NCI-H1417 treated with DMSO at 0.1 percent for 48 hours (cell line): Measurements from ENCODE around the gene CNTNAP4.

Experiments
- DNase-seq: peaks from one replicate; lab custom pipeline; 2025; lab: John Stamatoyannopoulos, UW

CNTNAP4 gene

DNA sequence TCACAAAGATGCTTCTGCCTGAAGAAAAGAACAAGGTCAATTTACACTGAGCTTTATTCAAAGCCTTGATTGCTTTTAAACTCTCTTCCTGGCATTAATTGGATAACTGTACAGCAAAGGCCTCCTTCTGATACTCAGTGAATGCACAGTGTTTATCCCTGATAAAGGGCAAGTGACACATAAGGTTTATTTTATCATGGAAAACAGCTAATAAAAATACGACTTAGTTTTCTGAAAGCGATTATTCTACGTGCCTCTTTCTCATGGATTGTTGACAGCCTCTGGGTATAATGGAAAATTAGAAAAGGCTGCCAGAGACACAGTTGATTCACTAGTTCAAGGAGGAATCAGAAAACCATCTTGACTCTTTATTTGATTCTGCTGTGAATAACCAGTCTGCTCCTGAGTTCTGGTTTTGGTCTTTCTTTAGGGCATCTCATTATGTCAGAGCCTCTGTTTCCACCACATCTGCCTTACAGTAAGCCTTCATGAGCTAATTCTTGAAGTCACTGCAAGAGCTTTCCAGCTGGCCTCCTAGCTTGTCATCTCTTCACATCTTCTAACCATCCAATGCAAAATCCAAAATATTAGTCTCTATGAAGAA, 212.9 kb downstream of the CNTNAP4 start:
- DNase-seq: no peak

DNA sequence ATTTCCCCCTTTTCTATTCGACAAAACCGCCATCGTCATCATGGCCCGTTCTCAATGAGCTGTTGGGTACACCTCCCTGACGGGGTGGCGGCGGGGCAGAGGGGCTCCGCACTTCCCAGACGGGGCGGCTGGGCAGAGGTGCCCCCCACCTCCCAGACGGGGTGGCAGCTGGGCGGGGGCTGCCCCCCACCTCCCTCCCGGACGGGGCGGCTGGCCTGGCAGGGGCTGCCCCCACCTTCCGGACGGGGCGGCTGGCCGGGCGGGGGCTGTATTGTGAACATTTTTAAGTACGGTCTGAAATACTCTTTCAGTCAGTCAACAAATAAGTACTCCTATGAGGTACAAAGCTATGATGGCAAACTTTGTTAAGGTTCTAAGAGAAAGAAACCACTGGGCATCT, 222.8 kb downstream of the CNTNAP4 start:
- no peak for DNase-seq

DNA sequence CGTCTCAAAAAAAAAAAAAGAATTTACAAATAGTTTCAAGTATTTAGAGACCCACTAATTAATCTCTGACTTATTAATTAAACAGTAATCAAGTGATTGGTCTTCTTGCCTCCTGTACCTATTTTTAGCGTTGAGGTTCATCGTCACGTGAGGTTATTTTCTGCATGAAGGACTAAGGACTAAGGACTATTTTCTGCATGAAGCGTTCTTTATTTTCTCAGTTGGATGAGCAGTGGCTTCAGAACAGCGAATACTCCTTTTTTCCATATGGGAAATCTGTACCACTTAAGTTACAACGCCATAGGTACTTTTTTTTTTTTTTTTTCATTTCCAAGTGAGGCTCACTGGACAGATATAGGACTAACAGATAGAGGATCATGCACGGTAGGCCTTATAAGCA, 224.9 kb downstream of the CNTNAP4 start:
- DNase-seq: no peak

DNA sequence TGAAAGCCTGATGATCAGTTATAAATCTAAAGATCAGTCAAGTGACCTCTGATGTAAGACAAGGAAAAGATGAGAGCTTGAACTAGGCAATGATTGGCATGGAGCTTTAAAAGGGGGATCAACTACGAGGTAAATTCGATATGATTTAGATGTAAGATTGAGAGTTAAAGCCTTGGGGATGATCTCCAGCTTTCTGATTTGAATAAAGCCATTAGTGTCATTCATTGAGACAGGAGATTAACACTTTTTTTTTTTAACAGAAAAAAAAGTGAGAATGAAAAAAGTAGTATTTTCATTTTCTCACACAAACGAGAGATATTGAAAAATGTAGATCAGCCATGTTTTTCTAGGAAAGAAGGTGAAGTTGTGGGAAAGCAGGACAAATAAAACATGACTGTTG, 225.4 kb downstream of the CNTNAP4 start:
- no peak for DNase-seq

DNA sequence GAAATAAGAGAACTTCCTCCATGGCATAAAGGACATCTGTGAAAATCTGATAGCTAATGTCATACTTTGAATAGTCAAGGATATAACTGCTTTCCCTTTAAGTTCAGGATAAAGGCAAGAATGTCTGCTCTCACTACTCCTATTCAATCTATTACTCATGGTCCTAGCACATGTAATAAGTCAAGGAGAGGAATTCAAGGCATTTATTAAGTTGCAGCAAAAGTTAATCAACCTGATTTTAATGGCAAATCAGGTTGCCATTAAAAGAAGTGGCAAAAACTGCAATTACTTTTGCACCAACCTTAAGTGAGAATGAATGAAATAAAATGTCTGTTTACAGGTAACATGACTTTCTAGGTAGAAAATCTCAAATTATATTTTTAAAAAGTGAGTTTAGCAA, 225.9 kb downstream of the CNTNAP4 start:
- no peak for DNase-seq

DNA sequence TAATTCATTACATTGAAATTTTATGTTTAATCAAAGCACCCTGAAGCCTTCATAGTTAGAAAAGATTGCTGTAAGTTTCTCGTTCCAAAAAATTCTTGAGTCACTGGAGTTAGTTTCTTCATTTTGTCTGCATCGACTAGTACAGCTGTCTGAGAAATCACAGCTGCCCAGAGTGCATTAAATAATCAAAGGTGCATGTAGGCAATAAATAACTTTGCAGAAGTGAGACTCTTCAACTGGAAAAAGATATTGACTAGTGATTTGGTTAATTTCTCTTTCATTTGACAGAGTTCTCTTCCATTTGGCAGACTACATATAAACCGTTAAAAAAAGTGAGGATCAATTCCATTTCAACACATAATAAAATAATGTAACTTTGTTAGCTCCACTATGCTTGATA, 234.0 kb downstream of the CNTNAP4 start:
- DNase-seq: no peak

DNA sequence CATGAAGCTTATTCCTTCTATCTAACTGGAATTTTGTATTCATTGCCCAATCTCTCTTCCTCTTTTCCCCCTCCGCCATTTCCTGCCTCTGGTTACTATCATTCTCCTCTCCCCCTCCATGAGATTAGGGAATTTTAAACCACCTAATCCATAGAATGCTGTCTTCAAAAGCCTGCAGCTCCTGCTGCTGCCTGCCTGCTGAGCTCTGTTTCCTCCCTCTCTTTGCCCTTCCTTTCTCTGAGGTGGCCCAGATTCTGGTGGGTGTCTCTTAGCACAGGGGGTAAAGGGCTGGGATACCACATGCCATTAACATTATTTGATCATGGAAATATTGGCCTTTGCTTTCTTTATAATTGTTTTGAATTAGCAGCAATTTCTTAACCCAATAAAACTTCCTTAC, 241.6 kb downstream of the CNTNAP4 start:
- DNase-seq: no peak

DNA sequence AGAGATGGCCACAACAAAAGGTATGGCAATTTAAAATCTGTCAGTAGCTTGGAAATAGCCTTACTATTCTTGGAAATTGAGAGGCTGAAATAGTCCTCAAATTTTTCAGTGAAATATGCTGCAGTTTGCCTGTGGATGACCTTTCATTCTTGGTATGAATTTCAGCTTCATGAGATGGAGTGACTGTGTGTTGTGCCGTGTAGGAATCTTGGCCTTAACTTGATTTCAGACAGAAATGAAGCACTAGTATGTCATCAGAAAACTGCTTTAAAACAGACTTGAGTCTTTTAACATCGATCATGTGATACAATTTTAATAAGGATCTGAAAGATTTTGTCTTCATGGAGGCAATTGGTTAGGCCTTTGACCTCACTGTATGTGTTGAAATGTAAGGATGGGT, 247.2 kb downstream of the CNTNAP4 start:
- DNase-seq: no peak

DNA sequence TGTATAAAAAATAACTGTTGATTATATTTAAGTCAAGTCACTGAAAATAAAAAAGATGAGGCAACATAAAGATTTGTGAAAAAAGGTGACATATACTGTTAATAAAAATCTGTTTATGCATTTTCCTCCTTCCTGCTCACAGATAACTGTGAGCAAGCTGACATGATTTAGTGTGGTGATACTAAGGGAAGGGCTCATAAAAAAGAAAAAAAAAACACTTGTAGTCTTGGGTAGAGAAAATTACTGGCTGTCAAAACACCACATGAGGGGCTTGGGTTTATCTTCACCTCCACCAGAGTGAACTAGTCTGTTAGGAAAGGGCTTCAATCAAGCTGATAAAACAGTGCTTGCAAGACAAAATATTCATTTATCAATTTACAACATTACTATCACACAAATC, 247.6 kb downstream of the CNTNAP4 start:
- no peak for DNase-seq

DNA sequence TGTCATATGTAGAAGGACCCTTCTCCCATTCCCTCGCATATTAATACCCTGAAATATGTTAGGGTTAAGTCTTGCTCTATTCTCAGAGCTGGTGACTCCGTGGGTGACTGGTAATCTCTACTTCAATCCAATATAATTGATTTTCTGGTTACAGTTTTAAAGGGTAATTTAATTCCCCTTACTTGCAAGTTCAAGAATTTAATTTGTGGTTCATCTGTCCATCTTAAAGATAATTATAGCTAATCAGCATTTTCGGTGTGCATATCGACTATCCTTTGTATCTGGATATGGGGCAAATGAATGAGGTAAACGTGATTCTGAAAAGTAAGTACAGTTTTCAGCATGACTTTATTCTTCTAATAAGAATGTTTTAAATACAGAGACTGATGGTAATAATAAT, 250.0 kb downstream of the CNTNAP4 start:
- DNase-seq: no peak

DNA sequence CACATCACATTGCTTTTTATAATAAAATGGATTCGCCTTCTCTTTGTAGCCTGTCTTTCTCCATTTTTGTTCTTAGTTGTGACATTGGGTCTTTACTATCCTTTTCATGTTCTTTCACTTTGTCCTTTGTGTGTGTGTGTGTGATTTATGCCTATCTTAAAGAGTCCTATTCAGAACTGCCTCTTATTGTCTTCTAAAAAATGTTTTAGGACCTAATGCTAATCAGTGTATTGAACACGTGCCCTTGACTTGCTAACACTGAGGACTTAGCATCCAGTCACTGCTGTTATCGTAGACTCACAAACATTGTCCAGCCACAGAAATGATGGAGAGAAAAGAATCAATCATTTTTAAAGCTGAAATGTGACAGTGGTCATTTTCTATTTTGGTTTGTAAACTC, 251.9 kb downstream of the CNTNAP4 start:
- DNase-seq: no peak

DNA sequence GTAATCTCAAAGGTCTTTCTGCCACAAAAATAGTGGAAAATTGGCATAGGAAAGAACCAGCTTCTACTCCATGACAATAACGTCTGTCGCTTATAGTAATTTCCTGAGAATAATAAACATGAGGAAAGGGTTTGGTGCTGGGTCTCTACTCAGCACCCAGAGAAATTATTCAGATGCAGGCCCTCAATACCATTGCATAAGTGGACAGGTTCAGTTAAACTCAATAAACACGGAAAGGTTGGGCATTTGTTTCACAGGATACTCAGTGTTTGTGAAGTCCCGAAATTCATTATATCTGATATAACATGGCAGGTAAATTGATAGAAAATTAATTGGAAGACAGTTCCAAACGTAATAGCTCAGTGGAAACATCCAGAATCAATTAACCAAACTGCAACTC, 254.0 kb downstream of the CNTNAP4 start:
- no peak for DNase-seq

DNA sequence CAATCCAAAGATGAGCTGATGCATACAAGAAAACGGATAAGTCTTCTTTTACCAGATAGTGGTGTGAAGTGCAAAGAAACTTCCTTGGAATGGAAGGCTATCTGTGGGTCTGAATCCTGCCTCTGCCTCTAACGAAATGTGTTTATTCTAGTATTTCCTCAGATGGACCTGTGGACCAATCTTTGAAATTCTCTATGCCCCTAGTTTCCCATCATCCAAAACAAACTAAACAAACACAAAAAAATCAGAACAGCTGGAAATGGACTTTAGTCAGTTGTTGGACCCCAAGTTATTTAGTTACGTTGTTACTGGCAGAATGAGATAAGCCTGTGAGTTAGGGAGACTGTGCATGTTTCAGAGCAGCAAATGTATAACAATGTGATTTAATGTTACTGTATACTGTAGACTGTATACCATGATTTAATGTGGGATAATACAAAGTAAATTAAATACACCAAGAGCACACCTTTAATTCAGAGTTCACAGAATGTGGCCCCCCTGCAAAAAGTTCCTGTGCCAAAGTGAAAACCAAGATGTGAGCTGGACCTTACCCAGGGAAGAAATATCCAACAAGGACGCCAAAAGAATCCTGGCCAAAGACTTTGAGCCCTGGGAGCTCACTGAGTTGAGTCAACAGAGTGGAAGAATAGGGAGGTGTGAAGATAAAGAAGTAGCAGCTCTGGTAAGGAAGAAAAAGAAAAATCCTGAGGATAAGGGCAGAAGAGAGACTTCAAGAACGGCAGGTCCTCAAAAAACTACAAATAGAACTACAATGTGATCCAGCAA, 255.2 kb downstream of the CNTNAP4 start:
- DNase-seq: no peak

DNA sequence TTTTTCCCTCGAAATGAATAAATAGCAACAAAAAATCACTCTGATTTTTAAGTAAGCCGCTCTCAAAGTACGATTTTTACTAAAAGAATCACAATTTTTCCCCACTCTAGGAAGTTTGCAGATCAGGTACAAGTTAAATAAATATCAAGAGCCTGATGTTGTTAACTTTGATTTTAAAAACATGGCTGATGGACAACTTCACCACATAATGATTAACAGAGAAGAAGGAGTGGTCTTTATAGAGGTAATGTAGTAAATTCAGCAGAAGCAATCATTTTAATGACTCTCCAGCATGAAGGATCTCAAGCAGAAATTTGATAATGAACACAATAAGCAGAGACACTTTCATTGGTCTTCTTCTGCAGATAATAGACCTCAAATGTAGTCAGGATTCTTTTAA, 262.4 kb downstream of the CNTNAP4 start:
- no peak for DNase-seq

DNA sequence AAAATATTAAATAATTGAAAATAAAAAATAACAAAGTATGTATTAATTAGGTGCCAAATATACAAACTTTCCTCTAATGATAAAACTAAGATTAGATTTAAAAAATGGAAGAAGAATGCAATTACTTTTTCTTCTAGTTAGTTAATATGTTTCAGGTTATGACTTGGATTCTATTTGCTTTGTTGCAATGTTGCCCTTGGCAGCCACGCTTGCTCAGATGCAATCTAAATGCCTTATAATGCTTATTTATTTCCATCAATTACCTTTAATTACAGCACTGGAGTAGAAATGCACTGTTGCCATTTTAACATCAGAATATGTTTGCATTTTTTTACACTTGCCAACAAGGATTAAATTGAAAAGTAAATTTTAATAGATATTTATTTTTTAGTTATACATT, 263.9 kb downstream of the CNTNAP4 start:
- no peak for DNase-seq

DNA sequence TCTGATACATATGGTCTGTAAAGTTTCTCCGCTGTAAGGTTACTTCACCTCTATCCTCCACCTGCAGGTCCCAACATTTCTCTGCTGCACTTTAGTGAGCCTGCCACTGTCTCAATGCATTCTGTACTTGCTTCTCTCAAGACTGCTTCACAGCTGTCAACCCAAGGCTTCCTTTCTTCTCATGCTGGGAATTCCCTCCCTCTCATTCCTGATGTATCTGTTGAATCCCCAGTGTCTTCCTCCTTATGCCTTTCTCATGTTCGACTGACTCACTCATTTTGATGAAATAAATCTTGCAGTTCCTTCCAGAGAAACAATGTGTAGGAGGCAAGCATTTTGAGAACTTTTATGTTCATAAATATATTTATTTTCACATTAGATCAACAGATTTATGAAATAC, 288.3 kb downstream of the CNTNAP4 start:
- no peak for DNase-seq

DNA sequence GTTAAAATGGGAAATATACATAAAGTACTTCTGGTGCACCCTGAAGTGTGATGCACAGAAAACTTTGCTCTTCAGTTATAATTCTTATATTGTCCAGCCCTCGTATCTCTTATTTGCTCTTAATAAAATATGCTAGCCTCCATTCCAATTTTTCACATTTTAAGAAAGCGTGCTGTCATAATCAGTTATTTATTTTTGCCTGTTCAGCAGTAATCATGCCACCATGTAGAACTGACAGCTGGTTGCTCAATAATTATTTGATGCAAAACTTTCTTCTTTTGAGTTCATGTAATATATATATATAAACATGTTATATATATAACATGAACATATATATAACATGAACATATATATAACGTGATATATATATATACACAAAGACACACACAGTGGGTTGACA, 294.6 kb downstream of the CNTNAP4 start:
- no peak for DNase-seq

DNA sequence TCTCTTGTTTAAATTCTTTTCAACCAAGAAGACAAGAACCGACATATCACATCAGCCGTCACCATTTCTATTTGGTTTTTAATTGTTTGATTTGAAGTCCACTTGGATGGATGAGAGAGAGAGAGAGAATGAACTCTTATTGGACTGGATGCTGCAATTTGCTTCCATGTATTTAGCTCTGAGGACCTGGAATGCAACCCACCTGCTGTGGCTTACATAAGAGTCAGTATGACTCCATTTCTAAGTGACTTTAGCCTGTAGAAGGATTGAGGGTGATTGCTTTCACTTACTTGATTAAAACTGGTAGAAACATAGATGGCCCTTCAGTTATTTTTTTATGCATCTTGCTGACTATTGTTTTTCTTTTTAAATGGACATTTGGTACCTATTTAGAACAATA, 296.1 kb downstream of the CNTNAP4 start:
- no peak for DNase-seq

DNA sequence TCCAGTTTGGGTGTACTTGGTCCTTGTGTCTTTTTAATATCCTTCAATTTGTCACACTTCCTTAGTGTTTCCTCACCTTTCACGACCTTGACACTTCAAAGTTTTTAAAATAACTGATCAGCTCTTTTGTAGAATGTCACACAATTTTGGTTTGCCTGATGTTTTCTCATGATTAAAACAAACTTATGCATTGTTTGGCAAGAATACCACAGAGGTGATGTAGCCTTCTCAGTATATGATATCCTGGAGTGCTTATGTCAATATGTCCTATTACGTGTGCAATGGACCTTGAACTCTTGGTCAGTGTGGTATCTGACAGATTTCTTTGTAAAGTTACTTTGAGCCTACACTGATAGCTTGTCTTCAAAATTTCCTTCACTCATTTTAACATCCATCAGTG, 297.4 kb downstream of the CNTNAP4 start:
- DNase-seq: no peak

DNA sequence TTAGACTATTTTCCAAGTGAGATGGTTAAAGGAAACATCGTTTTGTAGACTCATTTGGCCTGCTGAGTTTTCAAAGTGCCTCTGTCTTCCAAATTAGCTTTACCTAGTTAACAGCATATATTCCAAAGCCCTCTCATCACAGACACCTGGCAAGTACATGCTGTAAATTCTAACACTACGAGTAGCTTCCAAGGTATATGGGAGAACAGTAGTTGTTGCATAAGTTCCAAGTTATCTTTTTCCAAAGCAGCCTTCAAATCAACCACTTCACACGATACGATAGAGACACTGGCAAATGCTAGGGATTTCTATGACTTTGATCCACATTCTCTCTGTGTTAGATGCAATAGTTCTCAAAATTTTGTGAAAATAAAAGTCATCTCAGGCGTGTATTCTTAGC, 299.3 kb downstream of the CNTNAP4 start:
- no peak for DNase-seq

DNA sequence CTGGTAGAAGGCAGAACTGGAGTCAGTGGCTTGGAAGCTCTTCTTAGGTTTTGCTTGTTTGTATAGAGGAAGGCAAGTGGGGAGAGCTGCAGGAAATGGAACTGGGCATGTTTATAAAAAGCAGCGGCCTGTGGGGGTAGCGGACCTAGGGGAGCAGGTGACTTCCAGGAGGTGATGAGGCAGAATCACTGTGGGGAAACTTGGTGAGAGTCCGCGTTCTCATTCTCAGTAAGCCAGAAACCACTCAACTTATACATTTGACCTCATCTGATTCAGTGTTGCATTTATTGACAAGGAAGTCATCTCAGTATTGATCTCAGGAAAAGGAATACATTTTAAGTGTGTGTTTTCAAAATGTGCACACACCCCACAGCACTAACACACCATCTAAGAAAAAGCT, 299.8 kb downstream of the CNTNAP4 start:
- DNase-seq: no peak

DNA sequence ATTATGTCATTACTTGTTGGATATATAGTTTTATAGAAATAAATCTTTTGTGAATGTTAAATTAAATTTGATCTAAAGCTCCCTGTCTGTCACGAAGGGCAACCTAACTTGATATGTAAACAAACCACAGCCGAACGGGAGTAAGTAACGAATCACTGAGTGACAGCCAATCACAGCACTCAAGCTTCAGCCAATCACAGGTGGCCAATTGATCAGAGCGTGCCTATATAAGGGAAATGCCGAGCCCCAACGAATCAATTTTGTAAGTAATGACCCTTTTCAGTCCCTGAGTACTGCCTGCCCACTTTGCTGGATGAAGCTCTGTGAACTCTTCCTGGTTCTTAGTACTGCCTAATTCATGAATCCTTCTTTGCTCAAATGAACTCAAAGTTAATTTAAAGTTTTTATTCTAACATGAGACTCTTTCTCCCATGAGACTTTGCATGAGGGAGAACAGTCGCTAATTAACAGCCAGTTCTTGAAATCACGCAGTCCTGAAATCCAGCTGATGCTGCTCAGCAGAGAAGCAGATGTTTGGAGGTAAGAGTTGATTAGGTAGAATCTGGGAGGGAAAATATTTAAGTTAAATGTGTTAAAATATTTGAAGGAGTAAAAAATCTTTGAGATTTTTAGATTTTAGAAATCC, 302.2 kb downstream of the CNTNAP4 start:
- no peak for DNase-seq

DNA sequence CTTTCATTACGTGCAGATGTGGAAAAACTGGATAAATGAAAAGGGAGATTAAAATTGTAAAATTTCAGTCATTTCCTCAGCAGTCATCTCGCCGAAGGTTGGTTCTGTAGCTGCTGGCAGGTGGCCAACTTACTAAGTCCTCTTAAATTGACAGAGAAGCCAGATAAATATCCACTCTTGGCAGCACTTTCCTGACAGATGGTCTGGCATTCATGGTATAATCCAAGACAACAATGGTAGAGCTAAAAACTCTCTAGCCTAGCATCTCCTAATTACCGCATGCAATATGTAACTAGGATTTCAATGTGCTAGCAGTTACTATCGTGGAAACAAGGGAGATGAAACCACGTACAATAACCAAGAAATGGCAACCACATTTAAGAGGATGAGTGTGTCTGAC, 306.3 kb downstream of the CNTNAP4 start:
- DNase-seq: peak; percentile 57

DNA sequence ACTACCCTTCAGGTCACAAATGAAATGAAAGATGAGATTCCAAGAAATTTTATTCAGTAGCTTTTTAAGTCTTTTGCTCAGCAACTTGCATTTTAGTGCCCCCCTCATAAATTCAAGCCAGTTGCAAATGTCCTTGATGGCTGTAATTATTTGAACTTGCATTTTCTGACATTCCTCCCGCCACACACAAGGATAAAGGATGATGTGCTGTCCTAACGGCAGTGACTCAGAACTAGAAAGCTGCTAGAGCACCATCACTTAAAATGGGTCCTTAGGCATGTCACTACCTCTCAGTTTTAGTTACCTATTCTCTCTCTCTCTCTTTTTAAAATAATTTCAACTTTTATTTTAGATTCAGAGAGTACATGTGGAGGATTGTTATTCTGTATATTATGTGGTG, 306.7 kb downstream of the CNTNAP4 start:
- no peak for DNase-seq
